GM21786 (cell line): ENCODE data around the gene CKAP5.

Source experiments
- ATAC-seq: cut with Tn5 transposase; IDR thresholded peaks from one replicate; pipeline ENCODE4 v1.9.1; 2021; ENCODE audit not compliant: unreplicated experiment

CKAP5 gene

DNA sequence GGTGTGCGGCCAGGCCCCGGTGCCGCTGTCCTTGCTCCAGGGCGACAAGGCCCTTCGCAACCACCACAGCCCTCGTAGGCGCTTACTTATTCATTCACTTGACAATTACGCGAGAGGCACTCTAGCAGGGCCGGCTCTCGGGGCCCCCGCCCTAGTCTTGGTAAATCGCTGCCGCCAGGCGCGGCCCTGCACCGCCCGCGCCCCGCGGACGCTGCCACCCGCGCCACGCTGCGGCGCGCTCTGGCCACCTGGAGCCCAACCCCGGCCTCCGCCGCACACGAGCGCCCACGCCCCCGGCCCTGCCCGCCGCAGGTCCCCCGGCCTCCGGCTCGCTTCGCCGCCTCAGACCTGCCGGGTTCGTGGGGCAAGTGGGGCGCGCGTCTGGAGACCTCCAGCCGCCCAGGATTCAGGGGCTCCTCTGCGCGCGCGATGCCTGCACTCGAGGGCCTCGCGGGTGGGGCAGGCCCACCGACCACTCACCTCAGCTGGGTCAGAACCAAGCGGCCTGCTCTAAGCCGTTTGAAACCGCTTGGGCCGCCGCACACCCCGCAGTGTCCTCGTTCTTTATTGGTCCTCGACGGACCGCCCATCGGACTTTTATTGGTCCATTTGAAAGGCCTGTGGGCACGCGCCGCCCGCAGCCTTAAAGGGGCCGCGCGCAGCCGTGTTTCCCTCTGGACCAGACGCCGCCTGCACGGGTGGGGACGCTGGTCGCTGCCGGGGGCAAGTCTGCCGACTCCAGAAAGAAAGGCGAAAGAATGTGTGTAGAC, at the start of gene CKAP5:
Gene CKAP5, minus strand, starts transcription at position 541 of the 770 bp plus-strand sequence. CDS start 25,049 bp downstream, outside the sequence.
- ATAC-seq = peak; percentile 93

DNA sequence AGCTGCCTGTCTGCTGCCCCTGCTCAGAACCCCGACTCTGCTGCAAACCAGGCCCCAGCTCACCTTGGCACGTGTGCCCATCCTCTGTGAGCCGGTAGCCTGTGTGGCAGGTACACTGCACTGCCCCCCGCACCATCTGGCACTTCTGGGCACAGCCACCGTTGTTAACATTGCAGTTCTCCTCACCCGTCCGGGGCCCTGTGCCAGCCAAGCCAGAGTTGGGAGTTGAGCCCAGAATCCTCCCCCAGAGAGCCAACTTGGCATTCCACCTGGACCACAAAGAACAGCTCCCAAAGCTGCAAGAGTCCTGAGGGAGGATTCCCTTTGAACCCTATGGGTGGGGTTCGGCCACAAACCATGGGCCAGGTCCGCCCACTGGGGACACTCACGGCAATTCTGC, 49.7 kb upstream of the CKAP5 start:
- ATAC-seq = no peak

GRCh38 chr11:46894961-46895360, 48.9 kb upstream of the CKAP5 start:
- no peak for ATAC-seq

GRCh38 chr11:46894506-46894905, 48.4 kb upstream of the CKAP5 start:
- no peak for ATAC-seq

DNA sequence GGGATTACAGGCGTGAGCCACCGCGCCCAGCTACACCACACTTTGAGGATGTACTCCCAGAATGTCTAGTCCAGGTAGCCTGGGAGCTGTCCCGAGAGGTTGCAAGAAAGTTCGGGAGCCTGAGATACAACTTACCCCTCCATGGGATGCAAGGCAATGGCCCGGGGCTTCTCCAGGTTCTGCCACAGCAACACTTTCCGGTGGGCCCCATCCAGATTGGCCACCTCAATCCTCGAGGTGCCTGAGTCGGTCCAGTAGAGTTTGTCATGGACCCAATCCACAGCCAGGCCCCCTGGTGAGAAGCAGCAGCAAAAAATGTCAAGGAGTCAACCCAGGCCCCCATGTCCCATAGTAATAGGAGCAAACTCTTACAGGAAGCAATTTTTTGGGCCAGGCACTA, 46.8 kb upstream of the CKAP5 start:
- no peak for ATAC-seq

GRCh38 chr11:46892109-46892508, 46.0 kb upstream of the CKAP5 start:
- ATAC-seq = no peak

DNA sequence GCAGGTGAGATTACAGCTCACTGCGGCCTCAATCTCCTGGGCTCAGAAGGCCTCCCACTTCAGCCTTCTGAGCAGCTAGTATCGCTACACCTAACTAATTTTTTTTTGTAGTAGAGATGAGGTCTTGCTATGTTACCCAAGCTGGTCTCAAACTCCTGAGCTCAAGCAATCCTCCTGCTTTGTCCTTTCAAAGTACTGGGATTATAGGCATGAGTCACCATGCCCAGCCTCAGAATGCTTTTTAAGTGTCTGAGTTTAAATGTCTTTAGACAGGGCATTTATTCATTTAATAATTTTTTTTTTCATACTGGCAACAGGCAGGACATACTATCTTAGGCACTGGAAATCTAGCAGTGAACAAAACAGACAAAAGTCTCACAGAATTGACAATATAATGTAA, 44.6 kb upstream of the CKAP5 start:
- no peak for ATAC-seq

DNA sequence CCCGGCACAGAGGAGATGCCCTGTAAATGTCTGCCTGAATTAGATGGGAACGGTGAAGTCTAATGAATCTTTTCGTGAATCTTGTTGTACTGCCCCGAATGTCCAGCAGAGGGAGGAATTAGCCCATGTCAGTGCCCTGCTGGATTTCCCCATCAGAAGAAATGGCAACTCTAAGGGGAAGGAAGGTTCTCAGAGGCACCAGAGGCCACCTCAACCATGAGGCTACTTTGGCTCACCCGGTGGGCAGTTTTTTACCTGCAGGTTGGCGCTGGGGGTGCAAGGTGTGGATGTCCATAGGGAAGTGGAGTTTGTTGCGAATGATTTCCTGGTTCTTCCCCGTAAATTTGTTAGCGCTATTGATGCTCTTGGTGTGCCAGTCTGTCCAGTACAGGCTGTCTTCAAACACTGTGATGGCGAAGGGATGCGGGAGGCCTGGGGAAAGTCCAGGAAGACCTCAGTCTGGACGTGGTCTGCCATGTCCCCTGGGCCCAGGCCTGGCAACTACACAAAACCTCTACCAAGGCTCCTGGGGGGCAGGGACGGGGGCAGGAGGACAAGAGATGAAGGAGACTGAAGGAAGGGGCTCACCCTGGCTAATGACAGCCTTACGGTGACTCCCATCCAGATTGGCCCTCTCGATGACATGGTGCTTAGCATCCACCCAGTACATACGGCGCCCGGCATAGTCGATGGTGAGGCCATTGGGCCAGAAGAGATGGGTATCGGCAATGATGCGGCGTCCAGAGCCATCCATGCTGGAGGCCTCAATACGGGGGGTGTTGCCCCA, 43.8 kb upstream of the CKAP5 start:
- ATAC-seq = no peak

DNA sequence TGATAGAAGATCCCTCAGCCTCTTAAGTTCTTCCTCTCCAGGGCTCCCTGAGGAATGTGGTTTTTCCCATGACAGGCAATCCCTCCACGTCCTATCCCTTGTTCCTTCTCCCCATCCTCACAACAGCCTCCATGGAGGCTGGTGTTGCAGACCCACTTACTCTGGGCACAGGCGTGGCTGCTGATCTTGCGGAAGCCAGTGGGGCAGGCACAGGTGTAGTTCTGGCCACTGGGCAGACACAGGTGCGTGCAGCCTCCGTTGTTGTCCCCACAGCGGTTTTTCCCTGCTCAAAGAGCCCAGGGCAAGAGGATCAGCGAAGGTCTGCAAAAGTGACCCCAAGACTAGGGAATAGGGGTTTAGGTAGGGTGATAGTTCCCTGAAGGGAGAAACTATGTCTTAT, 43.2 kb upstream of the CKAP5 start:
- ATAC-seq = no peak

- ATAC-seq = no peak
Measured at GRCh38 chr11:46888636-46889035, 42.6 kb upstream of the CKAP5 start.

DNA sequence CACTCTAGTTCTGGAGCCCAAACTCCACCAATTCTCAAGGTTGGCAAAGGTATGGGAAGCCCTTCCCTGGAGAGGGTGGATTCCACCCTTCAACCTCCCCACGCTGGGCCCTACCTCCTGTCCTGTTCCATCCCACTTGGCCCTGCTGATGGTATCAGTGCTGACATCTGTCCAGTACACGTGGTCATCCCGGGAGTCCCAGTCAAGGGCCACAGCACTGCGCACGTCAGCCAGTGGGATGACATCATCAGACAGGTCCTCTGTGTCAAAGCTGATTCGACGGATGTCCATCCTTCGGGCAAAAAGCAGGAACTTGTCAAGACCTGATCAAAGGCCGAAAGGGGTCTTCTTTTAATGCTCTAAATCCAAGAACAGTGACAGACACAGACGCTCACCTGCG, 40.1 kb upstream of the CKAP5 start:
- no peak for ATAC-seq

DNA sequence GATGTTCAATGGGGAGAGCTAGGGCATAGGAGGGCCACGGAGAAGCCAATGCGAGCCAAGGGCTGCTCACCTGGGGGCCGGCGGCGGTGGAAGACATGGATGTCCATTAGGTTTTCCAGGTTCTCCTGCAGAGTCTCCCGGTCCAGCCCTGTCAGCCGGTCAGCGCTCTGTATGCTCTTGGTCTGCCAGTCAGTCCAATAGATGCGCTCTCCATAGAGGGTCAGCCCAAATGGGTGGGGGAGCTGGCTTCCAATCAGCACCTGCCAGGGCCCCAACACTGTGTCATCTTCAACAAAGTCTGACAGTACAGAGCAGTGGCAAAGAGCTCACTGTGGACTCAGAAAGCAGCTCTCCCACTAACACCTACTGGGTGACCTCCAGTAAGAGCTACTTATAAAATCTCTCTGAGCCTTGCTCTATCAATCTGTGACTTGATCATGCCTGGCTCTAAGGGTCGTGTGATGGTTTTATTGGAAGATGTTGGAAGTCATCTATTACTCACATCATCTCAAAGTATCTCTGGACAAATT, 33.0 kb upstream of the CKAP5 start:
- ATAC-seq = no peak

DNA sequence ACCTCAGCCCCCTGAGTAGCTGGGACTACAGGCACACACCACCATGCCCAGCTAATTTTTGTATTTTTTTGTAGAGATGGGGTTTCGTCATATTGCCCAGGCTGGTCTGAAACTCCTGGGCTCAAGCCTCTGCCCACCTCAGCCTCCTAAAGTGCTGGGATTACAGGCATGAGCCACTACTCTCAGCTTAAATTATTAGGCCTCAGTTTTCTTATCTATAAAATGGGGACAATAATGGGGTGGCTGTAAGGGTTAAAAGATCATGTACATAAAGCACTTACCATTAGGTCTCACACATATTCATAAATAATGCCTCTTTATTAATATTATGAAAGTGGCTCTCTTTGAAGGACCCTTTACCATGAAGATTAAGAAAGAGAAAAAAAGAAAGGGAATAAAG, 31.5 kb upstream of the CKAP5 start:
- ATAC-seq = no peak

GRCh38 chr11:46876471-46876870, 30.4 kb upstream of the CKAP5 start:
- no peak for ATAC-seq

GRCh38 chr11:46874586-46874985, 28.5 kb upstream of the CKAP5 start:
- no peak for ATAC-seq

GRCh38 chr11:46868912-46869311, 22.8 kb upstream of the CKAP5 start:
- ATAC-seq = no peak

DNA sequence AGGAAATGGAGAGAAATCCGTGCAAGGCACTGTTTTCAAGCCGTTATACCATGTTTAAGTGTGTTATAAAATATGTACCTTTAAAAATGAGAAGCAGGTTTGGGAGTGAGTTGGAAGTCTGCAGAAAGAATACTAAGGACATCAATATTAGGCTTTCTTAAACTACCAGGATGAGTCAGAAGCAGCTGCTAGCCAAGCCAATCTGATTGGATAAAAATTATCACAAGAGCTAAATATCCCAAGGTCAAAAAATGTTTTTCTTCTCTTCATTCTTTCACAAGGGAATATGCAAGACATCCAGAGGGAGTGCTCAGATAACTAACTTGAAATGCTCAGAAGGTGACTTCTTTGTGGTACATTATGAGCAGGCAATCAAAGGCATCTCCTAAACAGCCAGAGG, 19.3 kb upstream of the CKAP5 start:
- no peak for ATAC-seq

- no peak for ATAC-seq
Measured at GRCh38 chr11:46860218-46860617, 14.1 kb upstream of the CKAP5 start.

GRCh38 chr11:46858920-46859546, 13.0 kb upstream of the CKAP5 start:
- no peak for ATAC-seq

- no peak for ATAC-seq
Measured at GRCh38 chr11:46857666-46858065, 11.6 kb upstream of the CKAP5 start.

GRCh38 chr11:46856605-46857343, 10.7 kb upstream of the CKAP5 start:
- no peak for ATAC-seq
